H1 (cell line): Measurements from ENCODE around the gene KPNA6. TPM values are rescaled to one million over a fixed set of nuclear protein-coding genes. Genes with fewer than 3 reads are reported as not detected.

Experiments used
- CTCF ChIA-PET: fragments of 300-600 bp; sonication (Branson Sonifier 250); formaldehyde crosslinking; loops from one replicate; lab custom pipeline; 2021; ENCODE audit not compliant: partially characterized antibody; lab: Charles Lee
- POLR2A ChIA-PET: fragments of 300-600 bp; sonication (Branson Sonifier 250); formaldehyde crosslinking; loops from one replicate; lab custom pipeline; 2021; ENCODE audit warnings: inconsistent platforms; ENCODE audit not compliant: partially characterized antibody; lab: Charles Lee
- DNase-seq, 2 experiments: peaks; one replicate each; pipeline versions ENCODE4 v3.0.0 to v3.0.0-alpha.2; 2010 to 2022; ENCODE audit warnings: low spot score in 2 of 2, low read depth in 1 of 2, mixed read lengths in 1 of 2
- FAIRE-seq: peaks from 2 replicates; lab custom pipeline; 2011; peaks lifted over from hg19 to GRCh38; lab: Jason Lieb, UNC
- H2AFZ ChIP-seq: 2 replicates; pipeline ENCODE4 v1.8.1; 2012; ENCODE audit warnings: low read length, inconsistent platforms
- H2AK5ac ChIP-seq: 2 replicates; pipeline ENCODE4 v1.6.1; 2013; ENCODE audit warnings: low read depth, low read length
- H2BK120ac ChIP-seq: replicated peaks from 2 replicates; pipeline ENCODE3; 2013; ENCODE audit warnings: low read depth, low read length, inconsistent platforms
- H2BK12ac ChIP-seq: 2 replicates; pipeline ENCODE4 v1.6.1; 2013; ENCODE audit warnings: low read depth, low read length
- H2BK15ac ChIP-seq: 2 replicates; pipeline ENCODE4 v1.6.1; 2013; ENCODE audit warnings: low read length
- H2BK20ac ChIP-seq: 2 replicates; pipeline ENCODE4 v1.6.1; 2013; ENCODE audit warnings: low read length
- H2BK5ac ChIP-seq: 2 replicates; pipeline ENCODE4 v1.6.1; 2013; ENCODE audit warnings: low read depth, low read length
- H3K14ac ChIP-seq: 2 replicates; pipeline ENCODE4 v1.6.1; 2013; ENCODE audit warnings: inconsistent platforms; ENCODE audit not compliant: insufficient read length
- H3K18ac ChIP-seq: 2 replicates; pipeline ENCODE4 v1.6.1; 2013; ENCODE audit warnings: low read length; ENCODE audit errors: extremely low read depth
- H3K23ac ChIP-seq: 2 replicates; pipeline ENCODE4 v1.6.1; 2013; ENCODE audit warnings: inconsistent platforms; ENCODE audit not compliant: insufficient read length
- H3K23me2 ChIP-seq: 2 replicates; pipeline ENCODE4 v1.6.1; 2013; ENCODE audit warnings: low read depth, low read length
- H3K27ac ChIP-seq: 2 replicates; pipeline ENCODE4 v1.6.1; 2011; ENCODE audit warnings: low read depth, low read length, inconsistent platforms
- H3K27me3 ChIP-seq, 4 experiments: replicated peaks in 1 of 4; 1 replicate in 1 of 4; 2 replicates in 3 of 4; pipeline versions ENCODE4 v1.6.1 to v1.8.1; 2011 to 2013; ENCODE audit warnings: low read length in 3 of 4, mild to moderate bottlenecking in 3 of 4, inconsistent platforms in 2 of 4, mixed read lengths in 2 of 4, moderate library complexity in 1 of 4; ENCODE audit not compliant: control insufficient read depth in 3 of 4, insufficient read depth in 3 of 4; ENCODE audit errors: extremely low read depth in 1 of 4
- H3K36me3 ChIP-seq, 4 experiments: 2 replicates each; pipeline versions ENCODE4 v1.6.1 to v1.8.1; 2011 to 2013; ENCODE audit warnings: mild to moderate bottlenecking in 4 of 4, low read length in 3 of 4, moderate library complexity in 2 of 4, control low read depth in 1 of 4, inconsistent platforms in 1 of 4; ENCODE audit not compliant: insufficient read depth in 4 of 4, control insufficient read depth in 2 of 4
- H3K4ac ChIP-seq: replicated peaks from 2 replicates; pipeline ENCODE3; 2013; ENCODE audit warnings: low read length, low read depth, mixed read lengths, inconsistent platforms; ENCODE audit not compliant: insufficient read length
- H3K4me1 ChIP-seq, 4 experiments: replicated peaks in 1 of 4; 1 replicate in 1 of 4; 2 replicates in 3 of 4; pipeline versions ENCODE4 v1.6.1 to v1.8.1; 2011 to 2013; ENCODE audit warnings: low read length in 3 of 4, inconsistent platforms in 2 of 4, mixed read lengths in 1 of 4; ENCODE audit not compliant: insufficient read depth in 4 of 4, control insufficient read depth in 3 of 4
- H3K4me2 ChIP-seq, 2 experiments: 2 replicates each; pipeline versions ENCODE4 v1.6.1 to v1.8.1; 2011 to 2013; ENCODE audit warnings: low read depth in 2 of 2, low read length in 2 of 2, control low read depth in 1 of 2, inconsistent platforms in 1 of 2, mild to moderate bottlenecking in 1 of 2; ENCODE audit not compliant: insufficient read depth in 1 of 2
- H3K4me3 ChIP-seq, 4 experiments: fragments of 200-600, 300-600 bp in 1 of 4; sonication (generic), shearing (Covaris generic), sonication (Bioruptor Twin) in 1 of 4; 2 replicates each; pipeline versions ENCODE4 v1.5.1 to v1.8.1; 2011 to 2016; ENCODE audit warnings: low read length in 4 of 4, low read depth in 3 of 4, control low read depth in 2 of 4, inconsistent platforms in 2 of 4, mild to moderate bottlenecking in 2 of 4, mixed read lengths in 1 of 4, moderate library complexity in 1 of 4; ENCODE audit not compliant: insufficient read depth in 2 of 4; ENCODE audit errors: extremely low read depth in 1 of 4
- H3K56ac ChIP-seq: replicated peaks from 2 replicates; pipeline ENCODE3; 2013; ENCODE audit warnings: low read depth, mild to moderate bottlenecking, mixed read lengths, low read length, inconsistent platforms; ENCODE audit not compliant: insufficient read length
- H3K79me1 ChIP-seq: 2 replicates; pipeline ENCODE4 v1.6.1; 2013; ENCODE audit warnings: low read depth, low read length, control low read depth
- H3K79me2 ChIP-seq, 2 experiments: 2 replicates each; pipeline versions ENCODE4 v1.6.1 to v1.8.1; 2012 to 2013; ENCODE audit warnings: low read length in 2 of 2, mild to moderate bottlenecking in 2 of 2, inconsistent platforms in 1 of 2; ENCODE audit not compliant: insufficient read depth in 2 of 2, control insufficient read depth in 1 of 2
- H3K9ac ChIP-seq, 4 experiments: replicated peaks in 1 of 4; 1 replicate in 1 of 4; 2 replicates in 3 of 4; pipeline versions ENCODE4 v1.6.1 to v1.8.1; 2011 to 2013; ENCODE audit warnings: low read depth in 3 of 4, low read length in 3 of 4, control low read depth in 2 of 4, mild to moderate bottlenecking in 2 of 4, moderate library complexity in 2 of 4, inconsistent platforms in 1 of 4; ENCODE audit errors: extremely low read depth in 1 of 4
- H3K9me3 ChIP-seq, 2 experiments: 2 replicates each; pipeline versions ENCODE4 v1.6.1 to v1.8.1; 2012 to 2013; ENCODE audit warnings: mild to moderate bottlenecking in 2 of 2, moderate library complexity in 2 of 2, control low read depth in 1 of 2, inconsistent platforms in 1 of 2, low read depth in 1 of 2, low read length in 1 of 2, mixed read lengths in 1 of 2; ENCODE audit not compliant: insufficient read depth in 2 of 2
- H4K20me1 ChIP-seq, 2 experiments: replicated peaks in 1 of 2; 2 replicates each; pipeline versions ENCODE3 to v1.8.1; 2011 to 2013; ENCODE audit warnings: inconsistent platforms in 2 of 2, low read length in 2 of 2, mild to moderate bottlenecking in 1 of 2; ENCODE audit not compliant: insufficient read depth in 2 of 2, control insufficient read depth in 1 of 2
- H4K5ac ChIP-seq: 2 replicates; pipeline ENCODE4 v1.6.1; 2013; ENCODE audit warnings: low read length, low read depth, mixed read lengths, inconsistent platforms; ENCODE audit not compliant: insufficient read length
- H4K8ac ChIP-seq: 2 replicates; pipeline ENCODE4 v1.8.0; 2013; ENCODE audit warnings: mild to moderate bottlenecking, moderate library complexity, low read length, inconsistent platforms; ENCODE audit not compliant: insufficient read depth; ENCODE audit errors: extremely low read depth
- H4K91ac ChIP-seq: replicated peaks from 2 replicates; pipeline ENCODE3; 2013; ENCODE audit warnings: low read length, mixed read lengths, inconsistent platforms; ENCODE audit not compliant: insufficient read length
- ASH2L ChIP-seq: fragments of 200-600, 300-600 bp; sonication (generic); IDR thresholded peaks from one replicate; pipeline ENCODE4 v1.7.1; 2017; ENCODE audit warnings: low read length
- BACH1 ChIP-seq: IDR thresholded peaks from 2 replicates; pipeline ENCODE4 v1.6.1; 2012; ENCODE audit warnings: low read length, improper control_type of control experiment
- CHD1 ChIP-seq: IDR thresholded peaks from 2 replicates; pipeline ENCODE4 v1.6.1; 2012; ENCODE audit warnings: low read depth, low read length, improper control_type of control experiment
- EP300 ChIP-seq, 2 experiments: IDR thresholded peaks; 1 replicate in 1 of 2; 2 replicates in 1 of 2; pipeline ENCODE4 v1.6.1; 2011 to 2012; ENCODE audit warnings: low read depth in 2 of 2, low read length in 2 of 2, mild to moderate bottlenecking in 2 of 2, borderline replicate concordance in 1 of 2, inconsistent platforms in 1 of 2, moderate library complexity in 1 of 2
- JUN ChIP-seq: IDR thresholded peaks from 2 replicates; pipeline ENCODE4 v1.6.1; 2011; ENCODE audit warnings: low read depth, mild to moderate bottlenecking, improper control_type of control experiment, low read length
- RNF2 ChIP-seq: fragments of 200-900, 300-1000 bp; sonication (generic); IDR thresholded peaks from 2 replicates; pipeline ENCODE4 v1.7.1; 2016; ENCODE audit warnings: borderline replicate concordance, low read depth, mild to moderate bottlenecking, antibody characterized with exemption, low read length; ENCODE audit not compliant: poor library complexity, severe bottlenecking; ENCODE audit errors: missing control alignments
- TEAD4 ChIP-seq: IDR thresholded peaks from 2 replicates; pipeline ENCODE4 v1.6.1; 2012; ENCODE audit warnings: low read depth, low read length, inconsistent platforms, mixed read lengths
- WGBS, 2 experiments: shearing (Covaris generic) in 1 of 2; methylation state at CpG; one replicate each; pipeline versions ENCODE4 v1.1.6 to v1.1.7; 2013 to 2015; ENCODE audit warnings: low lambda C conversion rate in 2 of 2, mixed read lengths in 2 of 2, inconsistent platforms in 1 of 2, low coverage in 1 of 2, missing lambda C conversion rate in 1 of 2; ENCODE audit not compliant: insufficient replicate concordance in 2 of 2, insufficient coverage in 1 of 2, insufficient read length in 1 of 2; ENCODE audit errors: extremely low coverage in 1 of 2, missing lambda C conversion rate in 1 of 2; 5-methylcytosine and 5-hydroxymethylcytosine counted together
- polyA plus RNA-seq, 7 experiments: library from polyadenylated mRNA; depleted of rRNA in 3 of 7; stranded (reverse) in 5 of 7; unstranded in 2 of 7; fragments of >200 nt in 5 of 7; fragments of 200-250 nt in 2 of 7; gene quantifications; 1 replicate in 5 of 7; 2 replicates in 1 of 7; 4 replicates in 1 of 7; pipeline versions ENCODE4 v1.2.1 to v1.2.3, GENCODE V29; 2011 to 2013; ENCODE audit warnings: missing spikeins in 2 of 7, mixed read lengths in 2 of 7
- total RNA-seq: library from RNA; stranded (reverse); fragmentation: NEBNext Ultra II Directional; extraction: Animal tissue kit (Norgen Biotek cat#: 25700); gene quantifications from 2 replicates; pipeline ENCODE4 v1.2.1, GENCODE V29; 2021
- TF ChIP-seq, protein P1 (sequence below): IDR thresholded peaks from 2 replicates; pipeline ENCODE4 v1.6.1; 2012; ENCODE audit warnings: low read length, inconsistent platforms

KPNA6 gene
- total and polyA plus RNA-seq, 2 of the 8 experiments (the other 6 are each of a cell fraction or from before 2014, with no cell fraction given) = 24.2 to 120 TPM

DNA sequence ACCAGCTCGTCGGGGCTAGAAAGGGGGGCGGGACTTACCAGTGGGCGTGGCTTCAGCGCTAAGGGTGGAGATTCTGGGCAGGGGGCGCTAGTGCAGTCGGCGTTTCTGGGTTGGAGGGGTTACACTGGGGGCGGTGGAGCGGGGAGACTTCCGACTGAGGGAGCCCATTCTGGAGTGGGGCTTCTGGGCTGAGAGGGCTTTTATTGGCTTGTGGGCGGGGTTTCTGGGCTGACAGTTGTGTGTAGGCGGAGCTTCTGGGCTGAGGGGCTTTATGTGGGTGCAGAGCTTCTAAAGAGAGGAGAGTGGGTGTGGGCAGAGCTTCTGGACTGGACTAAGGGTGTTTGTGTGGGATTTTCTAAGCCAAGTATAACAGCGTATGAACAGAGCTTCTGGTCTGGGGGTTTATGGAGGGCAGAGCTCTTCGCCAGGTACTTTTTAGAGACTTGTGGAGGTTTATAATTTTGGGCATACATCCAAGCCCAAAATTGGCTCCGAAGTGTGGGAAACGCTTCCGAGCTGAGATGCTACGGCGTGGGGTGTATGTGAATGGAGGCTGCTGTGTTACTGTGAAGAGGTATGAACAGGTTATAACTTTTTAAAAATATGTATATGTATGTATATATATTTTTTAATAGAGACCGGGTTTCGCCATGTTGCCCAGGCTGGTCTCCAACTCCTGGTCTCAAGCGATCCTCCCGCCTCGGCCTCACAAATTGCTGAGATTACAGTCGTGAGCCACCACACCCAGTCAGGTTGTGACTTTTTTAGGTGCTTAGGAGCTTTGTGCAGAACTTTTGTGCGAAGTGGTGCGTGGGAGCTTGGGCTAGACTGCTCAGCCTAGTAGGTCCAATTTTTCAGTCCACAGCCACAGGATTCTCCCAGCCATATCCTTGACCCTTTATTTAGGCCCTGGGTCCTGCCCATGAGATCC is 34.3 kb upstream of the KPNA6 start:
- Histone ChIP-seq H3K9me3 (no peaks in the 10 kb centered on the region), H3K79me1 (peaks cover 4% of the 10 kb centered on the region; the same call in 1 of the 2 replicates), H3K27me3 (no peaks in the 10 kb centered on the region; a peak in 1 of 7 replicates), H4K91ac (no peak overlapping the region), H2BK12ac (no peak overlapping the region), H3K4me1 (peaks cover 0 to 16% (median 7%) of the 10 kb centered on the region in 4 experiments; a peak in 6 of 7 replicates), H2BK15ac (no peak overlapping the region), H3K56ac (no peak overlapping the region), H3K4me2 (peak overlapping the region; percentile 65 to 79), H3K23me2 (peaks cover 9% of the 10 kb centered on the region; the same call in 1 of the 2 replicates), H2BK20ac (no peak overlapping the region), H2AK5ac (no peak overlapping the region), H3K79me2 (peaks cover 7 to 13% of the 10 kb centered on the region in 2 experiments), H2BK5ac (no peak overlapping the region; the same call in 1 of the 2 replicates), H4K20me1 (peaks cover 4 to 7% of the 10 kb centered on the region in 2 experiments), H3K4me3 (peak overlapping the region; percentile 40 to 90 (median 76)), H2BK120ac (no peak overlapping the region), H3K4ac (no peak overlapping the region), H3K27ac (peak overlapping the region; percentile 95; the same call in 1 of the 2 replicates), H3K18ac (no peak overlapping the region; the same call in 1 of the 2 replicates), H4K5ac (no peak overlapping the region), H3K14ac (no peak overlapping the region), H4K8ac (no peak overlapping the region), H3K9ac (no peak overlapping the region), H2AFZ (no peak overlapping the region), H3K23ac (no peak overlapping the region), H3K36me3 (peaks cover 8 to 31% (median 19%) of the 10 kb centered on the region in 4 experiments; a peak in 6 of 8 replicates)
- 51% methylated on average over 26 of the region's 28 CpGs; no CpG with 5 or more reads in 1 of the 2 experiments for WGBS, 2 experiments
- no peak for FAIRE-seq
- ChIA-PET CTCF (interaction anchor here (0.6 to 4.9 kb wide), 20 partner anchors 9 to 1004 kb away, joined by 3 to 30 read pairs (median 3); partner anchors contain the start of genes DCDC2B and KPNA6), POLR2A (interaction anchor here (0.7 to 5.5 kb wide), 25 partner anchors 11 to 359 kb away, joined by 3 to 64 read pairs (median 6); partner anchors contain the start of genes KHDRBS1, KPNA6 and TXLNA)
- peak; percentile 97 to 99 for DNase-seq
- TF ChIP-seq CHD1 = no peak
- no peak for TF ChIP-seq JUN
- no peak for TF ChIP-seq RNF2
- TF ChIP-seq, protein P1, sequence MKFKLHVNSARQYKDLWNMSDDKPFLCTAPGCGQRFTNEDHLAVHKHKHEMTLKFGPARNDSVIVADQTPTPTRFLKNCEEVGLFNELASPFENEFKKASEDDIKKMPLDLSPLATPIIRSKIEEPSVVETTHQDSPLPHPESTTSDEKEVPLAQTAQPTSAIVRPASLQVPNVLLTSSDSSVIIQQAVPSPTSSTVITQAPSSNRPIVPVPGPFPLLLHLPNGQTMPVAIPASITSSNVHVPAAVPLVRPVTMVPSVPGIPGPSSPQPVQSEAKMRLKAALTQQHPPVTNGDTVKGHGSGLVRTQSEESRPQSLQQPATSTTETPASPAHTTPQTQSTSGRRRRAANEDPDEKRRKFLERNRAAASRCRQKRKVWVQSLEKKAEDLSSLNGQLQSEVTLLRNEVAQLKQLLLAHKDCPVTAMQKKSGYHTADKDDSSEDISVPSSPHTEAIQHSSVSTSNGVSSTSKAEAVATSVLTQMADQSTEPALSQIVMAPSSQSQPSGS = 0 out of 2 replicates have a peak, but pooled peaks have one; percentile 16
- TF ChIP-seq TEAD4 = peak; percentile 56; the same call in 1 of the 2 replicates
- 0 out of 2 replicates have a peak, but pooled peaks have one; percentile 15 for TF ChIP-seq BACH1
- no peak for TF ChIP-seq EP300 (IDR thresholded peaks at IDR 0.05; ENCODE audit: borderline replicate concordance in 1 of 2, low read depth in 2 of 2, low read length in 2 of 2)
- TF ChIP-seq ASH2L = no peak
